Activated naive CD4-positive, alpha-beta T cell treated with anti-CD3 and anti-CD28 coated beads, Interleukin-2, amount 50 U/mL, for 24 hours (primary cell): ENCODE measurements around the gene MPV17L2.
"Not testable (repeated sequence)": the region's sequence is repeated elsewhere in the genome, so short reads cannot be mapped to it uniquely, and the experiment has no call there.

Experiments
- H3K27ac Mint-ChIP-seq: one replicate; pipeline ENCODE4 v1.8.0; 2021; ENCODE audit warnings: mild to moderate bottlenecking, mixed read lengths
- H3K27me3 Mint-ChIP-seq: one replicate; pipeline ENCODE4 v1.8.0; 2021; ENCODE audit warnings: mixed read lengths
- H3K36me3 Mint-ChIP-seq: one replicate; pipeline ENCODE4 v1.8.0; 2021; ENCODE audit warnings: mixed read lengths
- H3K4me1 Mint-ChIP-seq: one replicate; pipeline ENCODE4 v1.8.0; 2021; ENCODE audit warnings: mixed read lengths
- H3K4me3 Mint-ChIP-seq: one replicate; pipeline ENCODE4 v1.8.0; 2021; ENCODE audit warnings: mild to moderate bottlenecking, mixed read lengths
- H3K9me3 Mint-ChIP-seq: one replicate; pipeline ENCODE4 v1.8.0; 2021; ENCODE audit warnings: mixed read lengths

MPV17L2 gene

GRCh38 chr19:18197306-18197705, 4.3 kb downstream of the MPV17L2 start:
- H3K9me3 Mint-ChIP-seq, result no peaks in the 10 kb centered on the region
- H3K27me3 Mint-ChIP-seq, result no peaks in the 10 kb centered on the region
- H3K4me1 Mint-ChIP-seq, result peaks cover 22% of the 10 kb centered on the region
- H3K4me3 Mint-ChIP-seq, result no peak overlapping the region
- H3K36me3 Mint-ChIP-seq, result no peaks in the 10 kb centered on the region
- H3K27ac Mint-ChIP-seq, result no peak overlapping the region

DNA sequence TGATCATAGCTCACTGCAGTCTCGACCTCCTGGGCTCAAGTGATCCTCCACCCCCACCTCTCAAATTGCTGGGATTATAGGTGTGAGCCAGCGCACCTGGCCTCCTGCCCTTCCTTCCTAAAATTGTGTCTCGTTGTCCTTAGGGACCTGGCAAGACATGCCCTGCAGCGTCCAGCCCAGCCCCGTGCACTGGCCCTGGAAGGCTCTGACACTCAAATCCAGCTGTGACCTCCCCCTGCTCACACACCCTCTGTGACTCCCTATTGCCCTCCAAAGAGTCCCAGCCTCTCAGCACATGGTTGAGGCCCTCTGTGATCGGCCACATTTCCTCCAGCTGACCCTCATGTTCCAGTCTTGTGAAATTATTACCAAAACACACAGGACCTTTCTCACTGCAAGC, 4.9 kb downstream of the MPV17L2 start:
- no peak overlapping the region for H3K27ac Mint-ChIP-seq
- no peaks in the 10 kb centered on the region for H3K27me3 Mint-ChIP-seq
- no peaks in the 10 kb centered on the region for H3K36me3 Mint-ChIP-seq
- peaks cover 26% of the 10 kb centered on the region for H3K4me1 Mint-ChIP-seq
- no peaks in the 10 kb centered on the region for H3K9me3 Mint-ChIP-seq
- no peak overlapping the region for H3K4me3 Mint-ChIP-seq

GRCh38 chr19:18198374-18198773, 5.4 kb downstream of the MPV17L2 start:
- Mint-ChIP-seq H3K36me3 (no peaks in the 10 kb centered on the region), H3K27ac (no peak overlapping the region), H3K4me3 (no peak overlapping the region), H3K4me1 (peaks cover 30% of the 10 kb centered on the region), H3K9me3 (no peaks in the 10 kb centered on the region), H3K27me3 (no peaks in the 10 kb centered on the region)

- H3K27ac Mint-ChIP-seq, result no peak overlapping the region
- no peaks in the 10 kb centered on the region for H3K36me3 Mint-ChIP-seq
- no peaks in the 10 kb centered on the region for H3K27me3 Mint-ChIP-seq
- H3K4me1 Mint-ChIP-seq, result peaks cover 22% of the 10 kb centered on the region
- H3K9me3 Mint-ChIP-seq, result no peaks in the 10 kb centered on the region
- peak overlapping the region; percentile 73 for H3K4me3 Mint-ChIP-seq
Measured at GRCh38 chr19:18202397-18202777, 9.4 kb downstream of the MPV17L2 start.

DNA sequence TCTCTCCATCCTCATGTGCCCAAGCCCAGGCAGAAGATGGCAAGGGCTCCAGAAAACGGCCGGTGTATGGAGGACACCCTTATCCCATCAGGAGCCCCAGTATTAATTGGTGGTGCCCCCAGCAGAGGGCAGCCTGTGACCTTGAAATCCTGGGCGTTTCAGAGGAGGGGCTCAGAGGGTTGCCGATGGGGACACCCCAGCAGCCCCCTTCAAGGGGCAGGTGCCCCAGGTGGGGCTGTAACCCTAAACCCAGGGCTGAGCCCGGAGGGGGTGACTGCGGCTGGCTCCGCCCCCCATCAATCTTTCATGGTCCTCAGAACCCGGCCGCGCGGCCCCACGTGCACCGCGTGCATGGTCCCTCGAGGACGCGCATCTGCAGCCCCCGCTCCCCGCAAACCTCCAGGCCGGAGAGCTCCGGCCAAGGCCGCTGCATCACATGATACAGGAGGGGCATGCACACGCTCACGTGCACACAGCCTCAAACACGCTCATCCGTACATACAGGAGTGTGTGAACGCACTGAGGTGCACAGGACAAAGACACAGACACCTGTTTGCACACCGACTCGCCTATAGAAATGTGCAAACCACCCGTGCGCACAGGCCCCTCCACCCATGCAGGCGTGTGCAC, 9.9 kb downstream of the MPV17L2 start:
- Mint-ChIP-seq H3K27ac (peak overlapping the region; percentile 17), H3K27me3 (no peaks in the 10 kb centered on the region), H3K36me3 (no peaks in the 10 kb centered on the region), H3K9me3 (no peaks in the 10 kb centered on the region), H3K4me1 (peaks cover 22% of the 10 kb centered on the region), H3K4me3 (peak overlapping the region; percentile 96)

DNA sequence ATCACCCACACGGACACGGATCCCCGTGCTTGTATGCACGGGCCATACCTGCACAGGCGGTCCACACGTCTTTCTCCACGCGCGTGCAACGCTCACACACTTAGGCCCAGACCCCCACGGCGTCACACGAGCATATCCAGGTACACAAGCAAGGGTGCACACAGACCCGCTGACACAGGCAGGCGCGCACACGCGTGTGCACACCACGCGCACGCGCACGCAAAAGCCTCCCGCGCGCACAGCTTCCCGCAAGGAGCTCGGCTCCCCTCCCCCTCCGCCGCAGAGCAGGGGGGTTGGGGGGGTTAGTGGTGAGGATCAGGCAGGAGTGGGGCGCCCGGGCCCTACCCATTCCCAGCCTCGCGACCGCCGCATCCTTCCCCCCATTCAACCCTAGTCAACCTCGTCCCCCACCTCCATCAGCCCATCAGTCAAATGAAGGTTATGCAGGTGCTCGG, 10.4 kb downstream of the MPV17L2 start:
- no peaks in the 10 kb centered on the region for H3K9me3 Mint-ChIP-seq
- no peaks in the 10 kb centered on the region for H3K27me3 Mint-ChIP-seq

GRCh38 chr19:18203863-18204393, 10.9 kb downstream of the MPV17L2 start, which contains the start of gene RAB3A:
Gene RAB3A, minus strand, starts transcription at chr19:18204042. Its CDS starts 1,302 bp downstream, at chr19:18202740.
- no peaks in the 10 kb centered on the region for H3K9me3 Mint-ChIP-seq

More for the DNA sequence above, 10.4 kb downstream of the MPV17L2 start:
- peak overlapping the region; percentile 96 for H3K4me3 Mint-ChIP-seq
- peak overlapping the region; percentile 17 for H3K27ac Mint-ChIP-seq
- H3K4me1 Mint-ChIP-seq, result peaks cover 22% of the 10 kb centered on the region
- H3K36me3 Mint-ChIP-seq, result no peaks in the 10 kb centered on the region

DNA sequence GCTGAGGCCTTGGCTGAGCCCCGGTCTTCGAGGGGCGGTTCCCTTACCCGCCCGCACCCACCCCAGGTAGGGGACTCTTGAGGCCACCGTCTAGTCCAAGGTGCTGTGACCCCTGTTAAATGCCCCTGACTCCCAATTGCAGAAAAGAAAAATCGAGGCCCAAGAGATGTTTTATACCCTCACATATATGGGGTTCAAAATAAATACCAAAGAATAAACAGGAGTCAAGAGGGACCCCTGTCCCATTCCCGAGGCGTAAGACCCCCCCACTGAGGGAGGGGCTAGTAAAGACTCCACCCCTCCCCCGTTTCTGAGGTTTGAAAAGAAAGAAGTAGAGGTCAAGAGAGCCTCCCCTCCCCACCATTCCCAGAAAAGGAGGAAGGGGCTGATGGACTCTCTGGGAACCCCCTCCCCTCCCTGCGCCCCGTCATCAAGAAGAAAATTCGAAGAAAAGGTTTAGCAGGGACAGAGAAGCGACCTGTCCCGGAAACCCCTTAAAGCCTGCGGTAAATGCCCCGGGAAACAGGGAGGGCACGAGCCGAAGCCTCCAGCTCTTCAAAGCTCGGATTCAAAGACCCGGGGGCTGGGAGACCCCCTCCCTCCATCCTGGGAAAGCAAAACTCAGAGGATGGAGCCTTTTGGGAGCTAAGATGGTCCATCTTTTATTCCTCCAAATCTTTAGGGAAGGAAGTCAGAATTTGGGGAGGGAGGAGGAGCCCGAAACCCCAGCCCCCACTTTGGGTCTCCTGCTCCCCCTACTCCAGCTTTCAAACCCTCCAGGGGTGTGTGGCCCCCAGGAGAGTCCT, 11.6 kb downstream of the MPV17L2 start:
- H3K27me3 Mint-ChIP-seq, result peaks cover 1% of the 10 kb centered on the region
- no peaks in the 10 kb centered on the region for H3K36me3 Mint-ChIP-seq
- peak overlapping the region; percentile 96 for H3K4me3 Mint-ChIP-seq
- H3K9me3 Mint-ChIP-seq, result no peaks in the 10 kb centered on the region
- peak overlapping the region; percentile 94 for H3K27ac Mint-ChIP-seq
- peaks cover 22% of the 10 kb centered on the region for H3K4me1 Mint-ChIP-seq

More at GRCh38 chr19:18203863-18204393, 10.9 kb downstream of the MPV17L2 start, which contains the start of gene RAB3A:
- Mint-ChIP-seq H3K27me3 (peaks cover 1% of the 10 kb centered on the region), H3K36me3 (no peaks in the 10 kb centered on the region), H3K4me1 (peaks cover 22% of the 10 kb centered on the region), H3K27ac (peak within 1 kb of the TSS; percentile 94), H3K4me3 (peak within 1 kb of the TSS; percentile 96)

GRCh38 chr19:18205200-18205892, 12.3 kb downstream of the MPV17L2 start:
- no peaks in the 10 kb centered on the region for H3K36me3 Mint-ChIP-seq
- H3K4me3 Mint-ChIP-seq, result peak overlapping the region; percentile 96
- no peak overlapping the region for H3K27ac Mint-ChIP-seq
- H3K27me3 Mint-ChIP-seq, result peaks cover 1% of the 10 kb centered on the region
- H3K4me1 Mint-ChIP-seq, result peaks cover 22% of the 10 kb centered on the region
- no peaks in the 10 kb centered on the region for H3K9me3 Mint-ChIP-seq

DNA sequence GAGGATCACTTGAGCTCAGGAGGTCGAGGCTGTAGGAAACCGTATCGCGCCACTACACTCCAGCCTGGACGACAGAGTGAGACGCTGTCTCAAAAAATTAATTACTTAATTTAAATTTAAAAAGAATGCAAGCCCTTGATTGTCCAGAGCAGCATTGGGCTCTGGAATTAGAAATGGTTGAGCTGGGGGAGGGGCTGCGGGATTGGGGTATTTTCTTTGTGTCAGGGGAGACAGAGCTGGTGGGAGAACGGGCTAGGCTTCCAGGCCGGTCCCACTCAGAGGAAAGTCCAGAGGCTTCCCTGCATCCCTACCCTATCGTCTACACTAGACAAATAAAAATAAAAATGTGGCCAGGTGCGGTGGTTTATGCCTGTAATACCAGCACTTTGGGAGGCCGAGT, 13.0 kb downstream of the MPV17L2 start:
- H3K27me3 Mint-ChIP-seq, result peaks cover 1% of the 10 kb centered on the region
- peaks cover 22% of the 10 kb centered on the region for H3K4me1 Mint-ChIP-seq
- H3K9me3 Mint-ChIP-seq, result no peaks in the 10 kb centered on the region
- H3K27ac Mint-ChIP-seq, result no peak overlapping the region
- H3K36me3 Mint-ChIP-seq, result no peaks in the 10 kb centered on the region
- H3K4me3 Mint-ChIP-seq, result no peak overlapping the region

GRCh38 chr19:18208098-18208951, 15.3 kb downstream of the MPV17L2 start:
- no peaks in the 10 kb centered on the region for H3K36me3 Mint-ChIP-seq
- no peaks in the 10 kb centered on the region for H3K9me3 Mint-ChIP-seq
- H3K4me3 Mint-ChIP-seq, result no peak overlapping the region
- H3K4me1 Mint-ChIP-seq, result peaks cover 5% of the 10 kb centered on the region
- no peak overlapping the region for H3K27ac Mint-ChIP-seq
- peaks cover 1% of the 10 kb centered on the region for H3K27me3 Mint-ChIP-seq

DNA sequence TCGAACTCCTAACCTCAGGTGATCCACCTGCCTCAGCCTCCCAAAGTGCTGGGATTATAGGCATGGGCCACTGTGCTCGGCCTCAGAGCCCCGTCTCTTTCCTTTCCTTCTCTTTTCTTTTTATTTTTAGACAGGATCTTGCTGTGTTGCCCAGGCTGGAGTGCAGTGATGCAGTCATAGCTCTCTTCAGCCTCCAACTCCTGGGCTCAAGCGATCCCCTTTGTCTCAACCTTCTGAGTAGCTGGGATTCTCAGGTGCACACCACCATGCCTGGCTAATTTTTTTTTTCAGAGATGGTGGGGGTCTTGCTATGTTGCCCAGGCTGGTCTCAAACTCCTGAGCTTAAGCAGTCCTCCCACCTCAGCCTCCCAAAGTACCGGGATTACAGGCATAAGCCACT, 16.9 kb downstream of the MPV17L2 start:
- not testable (repeated sequence) for H3K4me1 Mint-ChIP-seq, H3K36me3 Mint-ChIP-seq, H3K9me3 Mint-ChIP-seq, H3K4me3 Mint-ChIP-seq, H3K27ac Mint-ChIP-seq, H3K27me3 Mint-ChIP-seq

DNA sequence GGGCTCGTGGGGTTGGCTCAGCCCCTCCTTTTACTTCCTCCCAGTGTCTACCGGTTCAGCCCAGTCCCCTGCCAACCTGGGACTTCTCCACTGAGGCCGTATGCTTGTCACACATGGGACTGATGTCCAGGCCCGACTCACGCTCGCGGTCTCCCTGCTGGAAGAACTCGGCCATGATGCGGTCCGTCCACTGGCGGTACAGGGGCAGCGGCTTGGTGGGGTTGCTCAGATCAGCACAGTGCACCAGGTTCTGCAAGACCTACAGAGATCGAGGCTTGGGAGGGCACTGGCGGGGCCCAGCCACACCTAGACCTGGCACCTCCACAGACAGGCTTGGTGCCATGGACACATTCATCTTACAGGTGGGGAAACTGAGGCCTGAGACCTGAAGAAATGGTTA, 18.7 kb downstream of the MPV17L2 start:
- Mint-ChIP-seq H3K4me3 (no peak overlapping the region), H3K4me1 (no peaks in the 10 kb centered on the region), H3K9me3 (no peaks in the 10 kb centered on the region), H3K36me3 (no peaks in the 10 kb centered on the region), H3K27ac (no peak overlapping the region), H3K27me3 (peaks cover 1% of the 10 kb centered on the region)

DNA sequence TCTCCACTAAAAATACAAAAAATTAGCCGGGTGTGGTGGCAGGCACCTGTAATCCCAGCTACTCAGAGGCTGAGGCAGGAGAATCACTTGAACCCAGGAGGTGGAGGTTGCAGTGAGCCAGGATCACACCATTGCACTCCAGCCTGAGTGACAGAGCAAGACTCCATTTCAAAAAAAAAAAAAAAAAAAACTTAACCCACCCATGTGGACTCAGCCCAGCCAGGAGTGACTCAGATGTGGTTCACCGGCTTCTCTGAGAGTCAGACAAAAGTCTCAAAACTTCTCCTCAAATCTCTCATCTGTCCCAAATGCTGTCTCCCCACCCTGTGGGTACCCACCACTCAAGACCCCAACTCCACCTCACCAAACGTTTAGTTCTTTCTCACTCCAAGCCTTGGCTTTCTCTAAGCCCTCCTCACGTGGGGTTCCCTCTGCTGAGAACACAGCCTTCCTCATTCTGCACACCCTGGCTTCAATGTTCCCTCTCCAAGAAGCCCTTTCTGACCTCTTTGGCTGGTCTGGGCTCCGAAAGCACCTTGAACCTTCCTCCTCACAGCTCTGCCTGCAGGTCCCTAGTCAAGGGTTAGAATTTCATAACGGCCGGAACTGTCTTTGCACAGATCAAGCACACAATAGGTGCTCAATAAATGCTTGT, 21.9 kb downstream of the MPV17L2 start:
- H3K27me3 Mint-ChIP-seq, result no peaks in the 10 kb centered on the region
- H3K27ac Mint-ChIP-seq, result no peak overlapping the region
- H3K36me3 Mint-ChIP-seq, result no peaks in the 10 kb centered on the region
- no peak overlapping the region for H3K4me3 Mint-ChIP-seq
- H3K4me1 Mint-ChIP-seq, result no peaks in the 10 kb centered on the region
- no peaks in the 10 kb centered on the region for H3K9me3 Mint-ChIP-seq
